ENCODE measurements around the gene ARMC6.

- no peak for TF ChIP-seq CTCF (IDR thresholded peaks at IDR 0.05)
- TF ChIP-seq POLR2AphosphoS5 (IDR thresholded peaks at IDR 0.05): no peak
- no peak for TF ChIP-seq POLR2A (IDR thresholded peaks at IDR 0.05; ENCODE audit: low read depth)
Observed at GRCh38 chr19:19107654-19108053, 74.3 kb downstream of the ARMC6 start.
